Left lung (tissue), 10 donors: ENCODE data around the gene ADAM20. TPM values are rescaled to one million over a fixed set of nuclear protein-coding genes. Genes with fewer than 3 reads are reported as not detected.

Experiments
- ATAC-seq: fragments of 200-7000 bp; cut with Tn5 transposase; one replicate; pipeline ENCODE4 v1.9.1; 2020; ENCODE audit warnings: moderate library complexity
- DNase-seq, 4 donors: peaks; one replicate each; pipeline ENCODE4 v3.0.0-alpha.2; 2013 to 2020
- H3K27ac ChIP-seq, 2 donors: fragments of 200-600 bp; sonication (generic) in 1 of 2; one replicate each; pipeline versions ENCODE4 v1.5.0 to v1.8.0; 2020 to 2021
- H3K27me3 ChIP-seq, 2 donors: fragments of 200-600 bp; sonication (generic) in 1 of 2; one replicate each; pipeline versions ENCODE4 v1.5.0 to v1.8.0; 2020 to 2021
- H3K36me3 ChIP-seq, 2 donors: fragments of 200-600 bp; sonication (generic) in 1 of 2; one replicate each; pipeline versions ENCODE4 v1.5.0 to v1.8.0; 2020 to 2021
- H3K4me1 ChIP-seq, 2 donors: fragments of 200-600 bp; one replicate each; pipeline ENCODE4 v1.8.0; 2021
- H3K4me3 ChIP-seq, 2 donors: fragments of 200-600 bp; sonication (generic) in 1 of 2; one replicate each; pipeline versions ENCODE4 v1.5.0 to v1.8.0; 2020 to 2021; ENCODE audit warnings: mild to moderate bottlenecking in 1 of 2
- H3K9me3 ChIP-seq, 2 donors: fragments of 200-600 bp; sonication (generic) in 1 of 2; one replicate each; pipeline versions ENCODE4 v1.5.0 to v1.8.0; 2020 to 2021
- CTCF ChIP-seq, 2 donors: fragments of 200-600 bp; sonication (generic) in 1 of 2; IDR thresholded peaks; one replicate each; pipeline versions ENCODE4 v1.5.0 to v1.8.0; 2021; ENCODE audit warnings: antibody characterized with exemption in 2 of 2
- intact Hi-C, 2 donors: fragments of 100-400 bp; cut with DNase I; formaldehyde crosslinking; loops; one replicate each; pipeline versions ENCODE4 v1.11.2 to v1.14.2; 2022
- polyA plus RNA-seq, 6 donors: library from polyadenylated mRNA; unstranded; fragments of 120-200 nt; gene quantifications; one replicate each; pipeline ENCODE4 v1.2.1, GENCODE V29; 2013; ENCODE audit not compliant: insufficient read length in 6 of 6
- total RNA-seq, 2 donors: library from RNA; stranded (reverse); fragmentation: NEBNext Ultra II Directional; extraction: Animal tissue kit (Norgen Biotek cat#: 25700); gene quantifications; one replicate each; pipeline ENCODE4 v1.2.1, GENCODE V29; 2021
- donor health status: DM: no; HTN: yes; CAD: no.
- donor health status: DM: no; HTN: no; CAD: no.

The ADAM20 gene
- total and polyA plus RNA-seq, 8 donors = 0.16 to 0.92 (median 0.31) TPM

- DNase-seq (no peak), ATAC-seq (no peak)
- intact Hi-C loops = no loop called here
- H3K4me3 ChIP-seq = no peak overlapping the region
- no peaks in the 10 kb centered on the region for H3K4me1 ChIP-seq
- TF ChIP-seq CTCF (IDR thresholded peaks at IDR 0.05) = no peak
- no peak overlapping the region for H3K27ac ChIP-seq
- no peaks in the 10 kb centered on the region for H3K36me3 ChIP-seq
- H3K9me3 ChIP-seq = peaks cover 0 to 23% of the 10 kb centered on the region in 2 donors
- H3K27me3 ChIP-seq = no peaks in the 10 kb centered on the region
Measured at GRCh38 chr14:70536830-70537229, 2.0 kb upstream of the ADAM20 start.

DNA sequence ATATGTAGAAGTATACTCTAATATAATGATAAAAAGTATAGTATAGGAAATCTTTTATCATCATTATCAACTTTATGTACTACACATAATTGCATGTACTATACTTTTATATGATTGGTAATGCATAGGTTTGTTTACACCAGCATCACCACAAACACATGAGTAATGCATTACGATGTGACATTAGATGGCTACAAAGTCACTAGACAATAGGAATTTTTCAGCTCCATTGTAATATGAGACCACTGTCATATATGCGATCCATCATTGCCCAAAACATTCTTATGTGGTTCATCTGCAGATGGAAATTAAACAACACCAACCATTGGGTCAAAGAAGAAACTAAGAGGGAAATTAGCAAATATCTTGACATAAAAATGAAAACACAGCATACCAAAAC, 4.4 kb downstream of the ADAM20 start:
- H3K9me3 ChIP-seq = peaks cover 0 to 13% of the 10 kb centered on the region in 2 donors
- no peak overlapping the region for H3K27ac ChIP-seq
- DNase-seq (no peak), ATAC-seq (no peak)
- intact Hi-C loops = no loop called here
- TF ChIP-seq CTCF (IDR thresholded peaks at IDR 0.05) = no peak
- H3K36me3 ChIP-seq = no peaks in the 10 kb centered on the region
- H3K4me1 ChIP-seq = no peaks in the 10 kb centered on the region
- H3K4me3 ChIP-seq = no peak overlapping the region
- H3K27me3 ChIP-seq = no peaks in the 10 kb centered on the region

DNA sequence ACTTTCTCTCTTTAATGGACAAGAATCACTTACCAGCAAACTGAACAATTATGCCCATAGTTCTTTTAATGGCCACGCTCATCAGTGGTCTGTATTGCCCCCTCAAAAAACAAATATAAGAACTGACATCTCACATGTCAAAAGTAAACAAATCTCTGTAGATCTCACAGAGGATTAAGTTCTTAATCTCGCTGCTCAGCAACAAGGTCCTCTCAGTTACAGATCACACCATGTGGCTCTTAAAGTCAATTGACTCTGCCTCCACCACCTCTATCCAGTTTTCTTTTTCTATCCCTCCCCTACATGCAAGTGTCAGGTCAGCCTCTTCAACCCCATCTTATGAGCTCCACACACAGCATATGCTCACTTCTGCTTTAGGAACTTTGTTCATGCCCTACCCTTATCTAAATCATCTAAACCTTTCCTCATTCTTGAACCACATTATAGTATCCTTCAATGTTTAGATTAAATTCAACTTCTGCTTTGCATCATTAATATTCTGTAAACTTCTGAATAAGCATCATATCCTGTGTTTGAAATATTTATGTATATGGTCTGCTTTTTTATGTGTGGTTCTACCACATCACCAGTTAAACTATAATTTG, 7.2 kb downstream of the ADAM20 start:
- Histone ChIP-seq H3K4me1 (no peaks in the 10 kb centered on the region), H3K36me3 (peaks cover 0 to 7% of the 10 kb centered on the region in 2 donors), H3K27me3 (no peaks in the 10 kb centered on the region), H3K27ac (no peak overlapping the region), H3K9me3 (peaks cover 0 to 6% of the 10 kb centered on the region in 2 donors), H3K4me3 (no peak overlapping the region)
- DNase-seq (no peak), ATAC-seq (no peak)
- TF ChIP-seq CTCF (IDR thresholded peaks at IDR 0.05) = no peak
- intact Hi-C loops = no loop called here

DNA sequence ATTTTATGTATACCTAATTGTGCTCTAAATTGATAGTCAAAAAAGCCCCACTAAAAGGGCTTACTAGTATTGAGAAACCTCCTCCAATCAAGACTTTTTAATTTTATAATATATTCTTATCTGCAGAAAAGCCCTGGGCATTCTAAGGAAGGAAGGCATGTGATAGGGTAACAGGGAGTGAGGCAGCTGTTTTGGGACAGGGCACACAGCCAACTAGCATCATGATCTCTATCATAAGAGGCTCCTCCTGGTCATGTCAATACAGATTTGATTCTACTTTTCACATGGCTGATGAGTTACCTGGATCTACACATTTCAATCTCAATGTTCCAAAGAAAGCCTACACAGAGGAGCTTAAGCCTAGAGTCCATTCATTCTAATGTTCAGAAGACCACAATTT, 9.1 kb downstream of the ADAM20 start:
- ATAC-seq = no peak
- Histone ChIP-seq H3K9me3 (peaks cover 0 to 7% of the 10 kb centered on the region in 2 donors), H3K36me3 (peaks cover 0 to 7% of the 10 kb centered on the region in 2 donors), H3K4me1 (no peaks in the 10 kb centered on the region), H3K27me3 (no peaks in the 10 kb centered on the region), H3K4me3 (no peak overlapping the region), H3K27ac (no peak overlapping the region)
- intact Hi-C loops = no loop called here
- DNase-seq = no peak
- no peak for TF ChIP-seq CTCF (IDR thresholded peaks at IDR 0.05)

DNA sequence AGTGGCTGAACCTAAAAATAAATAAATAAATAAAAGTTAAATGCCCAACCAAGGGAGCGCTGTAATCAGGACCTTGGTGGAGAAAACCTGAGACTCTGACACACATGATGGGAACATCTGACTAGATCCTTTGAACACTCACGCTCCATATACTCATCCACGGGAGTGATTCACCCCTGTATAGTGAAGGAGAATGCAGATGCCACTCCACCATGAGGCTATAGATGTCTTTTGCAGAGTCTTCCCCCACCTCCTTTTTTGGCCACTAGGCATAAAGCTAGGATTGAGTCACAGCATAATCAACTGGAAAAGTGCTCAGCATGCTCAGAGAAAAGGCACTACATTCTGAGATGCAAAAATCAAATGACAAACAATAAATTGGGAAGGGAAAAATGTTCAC, 19.0 kb downstream of the ADAM20 start:
- Histone ChIP-seq H3K9me3 (peaks cover 0 to 17% of the 10 kb centered on the region in 2 donors), H3K4me1 (no peaks in the 10 kb centered on the region), H3K27ac (no peak overlapping the region), H3K36me3 (no peaks in the 10 kb centered on the region), H3K27me3 (no peaks in the 10 kb centered on the region), H3K4me3 (no peak overlapping the region)
- intact Hi-C loops = no loop called here
- DNase-seq = no peak
- no peak for TF ChIP-seq CTCF (IDR thresholded peaks at IDR 0.05)
- no peak for ATAC-seq
